ENCODE data around the gene CERT1.
A peak's percentile ranks its signal among the peaks of the same experiment; 100 is the strongest.
"Not testable (repeated sequence)": the region's sequence is repeated elsewhere in the genome, so short reads cannot be mapped to it uniquely, and the experiment has no call there.

CERT1 gene

GRCh38 chr5:75511435-75512382 lies at the start of gene CERT1, which contains the start of gene POLK:
CERT1 (minus strand) TSS chr5:75511629; CDS start chr5:75511207, 422 bp downstream.
POLK (plus strand) TSS chr5:75511891.
- peak; percentile 100 for DNase-seq (ENCODE audit: low read depth, low spot score)

DNA sequence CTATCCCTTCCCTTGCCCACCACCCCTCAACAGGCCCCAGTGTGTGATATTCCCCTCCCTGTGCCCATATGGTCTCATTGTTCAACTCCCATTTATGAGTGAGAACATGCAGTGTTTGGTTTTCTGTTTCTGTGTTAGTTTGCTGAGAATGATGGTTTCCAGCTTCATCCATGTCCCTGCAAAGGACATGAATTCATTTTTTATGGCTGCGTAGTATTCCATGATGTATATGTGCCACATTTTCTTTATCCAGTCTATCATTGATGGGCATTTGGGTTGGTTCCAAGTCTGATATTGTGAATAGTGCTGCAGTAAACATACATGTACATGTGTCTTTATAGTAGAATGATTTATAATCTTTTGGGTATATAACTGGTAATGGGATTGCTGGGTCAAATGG lies 49.2 kb upstream of the CERT1 start:
- not testable (repeated sequence) for DNase-seq (ENCODE audit: low read depth, low spot score)

DNA sequence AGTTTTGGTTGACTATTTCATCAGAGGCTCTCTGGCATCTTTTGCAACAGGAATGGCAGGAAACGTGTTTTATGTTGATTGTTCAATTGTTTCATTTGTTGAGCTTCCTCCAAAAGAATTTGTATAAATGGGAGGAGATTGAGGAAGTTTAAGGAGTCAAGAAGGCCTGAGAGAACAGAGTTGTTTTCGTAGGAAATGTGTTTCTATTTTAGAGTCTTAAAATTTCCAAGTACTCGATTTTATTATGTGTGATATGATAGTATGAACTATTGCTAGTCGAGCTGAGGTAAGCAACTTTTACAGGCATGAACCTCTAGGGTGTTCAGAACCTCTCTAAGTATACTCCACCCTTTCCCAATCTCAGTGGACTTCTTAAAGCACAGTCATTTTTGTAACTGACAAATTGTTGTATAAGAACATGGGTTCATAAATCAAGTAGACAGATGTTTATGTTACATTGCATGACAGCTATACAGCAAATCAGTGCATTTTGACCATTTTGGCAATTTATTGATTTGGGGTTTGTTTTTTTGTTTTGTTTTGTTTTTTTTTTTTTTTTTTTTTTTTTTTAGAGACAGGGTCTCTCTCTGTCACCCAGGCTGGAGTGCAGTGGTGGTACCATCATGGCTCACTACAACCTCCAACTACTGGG lies 47.7 kb upstream of the CERT1 start:
- DNase-seq (ENCODE audit: low read depth, low spot score), result no peak

DNA sequence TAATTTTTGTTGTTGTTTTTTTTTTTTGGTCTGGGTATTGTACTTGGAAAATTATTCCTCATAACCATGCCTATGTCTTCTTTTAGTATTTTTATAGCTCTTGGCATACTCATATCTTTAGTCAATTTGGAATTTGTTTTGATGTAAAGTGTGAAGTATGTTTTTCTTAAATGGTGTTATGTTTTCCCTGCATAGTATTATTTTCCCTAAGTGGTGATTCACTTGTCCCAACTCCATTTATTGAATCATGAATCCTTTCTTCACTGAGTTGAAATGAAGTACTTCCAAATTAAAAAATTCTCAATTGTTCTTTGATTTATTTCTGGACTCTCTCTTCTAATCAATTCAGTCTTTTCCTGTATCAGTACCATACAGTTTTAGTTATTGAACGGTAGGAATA lies 46.8 kb upstream of the CERT1 start:
- DNase-seq (ENCODE audit: low read depth, low spot score), result no peak

GRCh38 chr5:75553358-75553757 lies 41.9 kb upstream of the CERT1 start:
- DNase-seq (ENCODE audit: low read depth, low spot score), result no peak

DNA sequence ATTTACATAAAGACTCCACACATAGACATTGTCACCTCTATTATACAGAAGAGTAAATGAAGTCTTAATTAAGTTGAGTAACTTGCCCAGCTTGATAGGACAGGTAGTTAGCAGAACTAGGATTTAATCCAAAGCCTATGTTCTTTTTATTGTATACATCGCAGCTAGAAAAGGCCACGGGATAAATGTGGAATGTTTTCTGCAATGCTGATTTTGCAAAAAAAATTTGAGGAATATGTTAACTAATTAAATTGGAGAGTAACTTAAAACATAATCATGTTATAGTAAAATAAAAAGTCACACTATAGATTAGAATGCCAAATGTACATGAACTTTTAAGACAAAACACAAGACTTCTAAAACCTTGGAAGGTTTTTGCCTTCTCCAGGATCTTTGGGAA lies 41.3 kb upstream of the CERT1 start:
- DNase-seq (ENCODE audit: low read depth, low spot score), result no peak

DNA sequence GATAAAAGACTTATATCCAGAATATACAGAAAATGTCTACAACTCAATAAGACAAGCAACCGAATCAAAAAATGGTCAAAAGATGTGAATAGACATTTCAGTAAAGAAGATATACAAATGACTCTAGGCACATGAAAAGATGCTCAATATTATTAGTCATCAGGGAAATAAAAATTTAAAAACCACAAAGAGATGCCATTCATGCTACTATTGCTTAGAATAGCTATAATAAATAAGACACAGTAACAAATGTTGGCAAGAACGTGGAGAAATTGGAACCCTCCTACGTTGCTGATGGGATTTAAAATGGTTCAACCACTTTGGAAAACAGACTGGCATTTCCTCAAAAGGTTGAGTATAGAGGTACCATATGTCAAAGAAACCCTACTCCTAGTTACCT lies 40.0 kb upstream of the CERT1 start:
- peak; percentile 11 for DNase-seq (ENCODE audit: low read depth, low spot score)

DNA sequence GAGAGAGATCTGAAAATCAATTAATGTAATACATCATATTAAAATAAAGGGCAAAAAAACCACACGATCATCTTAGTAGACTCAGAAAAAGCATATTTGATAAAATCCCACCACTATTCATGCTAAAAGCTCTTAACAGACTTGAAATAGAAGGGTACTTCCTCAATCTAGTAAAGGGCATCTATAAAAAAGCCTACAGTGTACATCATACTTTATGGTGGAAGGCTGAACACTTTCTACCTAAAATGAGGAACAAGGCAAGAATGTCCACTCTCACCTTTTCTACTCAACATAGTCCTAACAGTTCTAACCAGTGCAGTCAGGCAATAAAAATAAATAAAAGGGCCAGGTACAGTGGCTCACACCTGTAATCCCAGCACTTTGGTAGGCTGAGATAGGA lies 39.2 kb upstream of the CERT1 start:
- DNase-seq (ENCODE audit: low read depth, low spot score), result no peak

DNA sequence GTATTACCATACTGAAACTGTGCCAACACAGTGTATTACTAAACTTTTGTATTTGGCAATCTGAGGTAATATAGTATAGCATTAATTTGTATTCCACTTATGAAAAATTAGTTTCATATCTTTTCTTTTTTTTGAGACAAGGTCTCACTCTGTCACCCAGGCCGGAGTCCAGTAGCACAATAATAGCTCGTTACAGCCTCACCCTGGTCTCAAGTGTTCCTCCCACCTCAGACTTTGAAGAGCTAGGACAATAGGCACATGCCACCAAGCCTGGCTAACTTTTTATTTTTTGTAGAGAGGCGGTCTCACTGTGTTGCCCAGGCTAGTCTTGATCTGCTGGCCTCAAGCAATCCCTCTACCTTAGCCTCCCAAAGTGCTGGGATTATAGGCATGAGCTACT lies 36.4 kb upstream of the CERT1 start:
- no peak for DNase-seq (ENCODE audit: low read depth, low spot score)

DNA sequence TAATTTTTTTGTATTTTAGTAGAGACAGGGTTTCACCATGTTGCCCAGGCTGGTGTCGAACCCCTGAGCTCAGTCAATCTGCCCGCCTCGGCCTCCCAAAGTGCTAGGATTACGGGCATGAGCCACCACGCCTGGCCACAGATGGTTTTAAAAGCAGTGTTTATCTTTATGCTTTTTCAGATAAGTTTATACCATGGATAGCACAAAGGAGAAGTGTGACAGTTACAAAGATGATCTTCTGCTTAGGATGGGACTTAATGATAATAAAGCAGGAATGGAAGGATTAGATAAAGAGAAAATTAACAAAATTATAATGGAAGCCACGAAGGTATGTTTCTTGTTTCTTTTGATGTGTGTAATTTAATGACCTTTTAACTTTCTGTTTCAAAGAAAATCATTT lies 35.4 kb upstream of the CERT1 start:
- no peak for DNase-seq (ENCODE audit: low read depth, low spot score)

- DNase-seq (ENCODE audit: low read depth, low spot score), result no peak
Observed at GRCh38 chr5:75545131-75545530, 33.7 kb upstream of the CERT1 start.

DNA sequence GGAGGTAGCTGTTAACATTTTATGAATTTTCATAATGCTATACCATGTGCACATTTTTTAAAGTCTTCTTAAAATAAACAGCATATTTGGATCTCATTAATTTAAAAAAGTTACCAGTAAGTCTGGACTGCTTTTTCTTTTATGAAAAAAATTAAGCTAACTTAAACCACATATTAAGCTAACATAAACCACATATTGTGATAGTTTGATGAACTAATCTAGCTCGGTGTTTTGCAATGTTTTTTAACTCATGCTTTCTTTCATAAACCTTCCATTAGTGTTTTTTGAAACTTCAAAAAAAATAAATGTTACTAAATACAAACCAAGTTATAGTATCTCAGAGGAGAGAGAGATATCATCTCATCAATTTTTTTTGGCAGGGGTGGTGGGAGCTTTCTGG lies 26.8 kb upstream of the CERT1 start:
- DNase-seq (ENCODE audit: low read depth, low spot score), result no peak

DNA sequence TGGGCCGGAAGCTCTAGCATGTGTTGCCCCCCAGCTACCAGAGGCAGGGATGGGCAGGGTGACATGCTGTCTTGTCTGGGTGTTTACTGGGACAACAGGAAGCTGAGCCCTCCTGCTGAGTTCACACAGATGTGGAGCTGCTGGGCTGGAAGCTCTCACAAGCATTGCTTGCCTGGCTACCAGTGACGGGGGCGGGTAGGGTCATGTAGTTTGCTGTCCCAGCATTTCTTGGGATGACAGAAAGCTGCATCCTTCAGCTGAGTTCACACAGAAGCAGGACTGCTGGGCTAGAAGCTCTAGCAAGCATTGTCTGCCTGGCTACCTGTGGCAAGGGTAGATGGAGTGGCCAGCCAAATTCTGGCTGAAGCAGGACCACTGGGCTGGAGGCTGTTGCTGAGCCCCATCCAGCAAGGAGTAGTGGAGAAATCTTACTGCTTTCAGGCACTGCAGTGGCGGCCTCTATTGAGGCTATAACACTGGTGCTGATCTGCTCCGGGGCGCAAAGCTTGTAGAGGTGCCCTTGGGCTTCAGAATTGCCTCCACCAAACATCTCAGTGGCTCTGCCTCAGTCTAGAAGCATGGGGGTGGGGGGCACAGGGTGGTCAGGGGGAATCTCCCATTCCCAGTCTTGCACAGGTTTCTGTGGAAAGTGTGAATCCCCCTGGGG lies 25.4 kb upstream of the CERT1 start:
- DNase-seq (ENCODE audit: low read depth, low spot score), result no peak

DNA sequence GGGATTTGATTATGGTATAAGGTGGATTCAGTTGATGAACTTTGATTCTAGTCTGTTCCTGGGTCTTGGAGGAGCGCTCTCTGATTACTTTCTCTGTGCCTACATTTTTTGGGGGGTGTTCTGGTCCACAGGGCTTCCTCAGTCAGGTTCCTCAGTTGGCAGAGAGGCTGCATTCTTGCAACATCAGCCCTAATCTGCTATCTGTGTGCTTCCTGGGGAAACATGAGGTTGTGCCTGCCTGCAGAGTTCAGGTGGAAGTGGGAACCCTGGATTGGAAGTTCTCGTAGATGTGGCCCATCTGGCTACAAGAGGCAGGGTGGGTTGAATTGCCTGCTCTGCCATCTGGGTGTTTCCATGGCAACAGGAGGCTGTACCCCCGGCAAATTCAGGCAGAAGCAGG lies 24.7 kb upstream of the CERT1 start:
- DNase-seq (ENCODE audit: low read depth, low spot score), result no peak

DNA sequence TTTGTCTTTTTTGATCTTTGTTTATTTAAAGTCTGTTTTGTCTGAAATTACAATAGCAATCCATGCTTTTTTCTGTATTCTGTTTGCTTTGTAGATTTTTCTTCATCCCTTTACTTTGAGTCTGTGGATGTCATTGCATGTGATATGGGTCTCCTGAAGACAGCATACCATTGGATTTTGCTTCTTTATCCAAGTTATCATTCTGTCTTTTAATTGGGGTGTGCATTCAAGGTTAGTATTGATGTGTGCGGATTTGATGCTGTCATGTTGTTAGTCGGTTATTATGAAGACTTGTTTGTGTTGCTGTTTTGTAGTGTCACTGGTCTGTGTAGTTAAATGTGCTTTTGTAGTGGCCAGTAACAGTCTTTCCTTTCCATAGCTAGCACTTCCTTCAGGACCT lies 23.3 kb upstream of the CERT1 start:
- DNase-seq (ENCODE audit: low read depth, low spot score), result no peak

DNA sequence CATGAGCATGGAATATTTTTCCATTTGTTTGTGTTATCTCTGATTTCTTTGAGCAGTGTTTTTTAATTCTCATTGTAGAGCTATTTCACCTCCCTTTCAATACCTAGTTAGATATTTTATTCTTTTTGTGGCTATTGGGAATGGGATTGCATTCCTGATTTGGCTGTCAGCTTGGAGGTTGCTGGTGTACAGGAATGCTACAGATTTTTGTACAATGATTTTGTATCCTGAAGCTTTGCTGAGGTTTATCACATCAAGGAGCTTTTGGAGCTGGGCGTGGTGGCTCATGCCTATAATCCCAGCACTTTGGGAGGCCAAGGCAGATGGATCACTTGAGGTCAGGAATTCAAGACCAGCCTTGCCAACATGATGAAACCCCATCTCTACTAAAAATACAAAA lies 22.3 kb upstream of the CERT1 start:
- DNase-seq (ENCODE audit: low read depth, low spot score), result peak; percentile 74

- no peak for DNase-seq (ENCODE audit: low read depth, low spot score)
Observed at GRCh38 chr5:75532190-75532589, 20.8 kb upstream of the CERT1 start.

DNA sequence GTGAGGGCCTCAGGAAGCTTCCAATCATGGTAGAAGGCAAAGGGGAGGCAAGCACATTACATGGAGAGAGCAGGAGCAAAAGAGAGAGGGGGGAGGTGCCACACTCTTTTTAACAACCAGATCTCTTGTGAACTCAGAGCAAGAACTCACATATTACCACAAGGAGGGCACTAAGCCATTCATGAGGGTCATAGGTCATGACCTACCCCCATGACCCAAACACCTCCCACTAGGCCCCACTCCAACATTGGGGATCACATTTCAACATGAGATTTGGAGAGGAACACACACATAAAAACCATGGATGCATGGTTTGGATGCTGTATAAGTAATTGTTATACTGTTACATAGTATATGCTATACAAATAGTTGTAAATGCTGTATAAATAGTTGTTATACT lies 17.8 kb upstream of the CERT1 start:
- no peak for DNase-seq (ENCODE audit: low read depth, low spot score)

GRCh38 chr5:75526070-75526469 lies 14.6 kb upstream of the CERT1 start:
- DNase-seq (ENCODE audit: low read depth, low spot score), result no peak

DNA sequence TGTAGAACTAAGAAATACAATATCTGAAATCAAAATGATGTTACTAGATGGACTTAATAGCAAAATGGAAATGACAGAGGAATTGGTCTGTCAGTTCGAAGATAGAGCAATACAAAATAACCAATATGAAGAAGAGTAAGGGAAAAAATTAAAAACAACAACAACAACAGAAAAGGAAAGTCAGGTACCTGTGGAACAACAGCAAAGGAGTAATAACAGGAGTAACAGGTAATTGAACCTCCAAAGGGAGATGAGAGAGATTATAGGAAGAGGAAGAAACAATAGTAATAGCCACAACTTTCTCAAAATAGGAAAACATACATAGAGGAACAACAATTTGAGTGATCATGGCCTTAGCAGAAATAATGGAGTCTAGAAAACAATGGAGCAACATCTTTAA lies 13.9 kb upstream of the CERT1 start:
- DNase-seq (ENCODE audit: low read depth, low spot score), result no peak

DNA sequence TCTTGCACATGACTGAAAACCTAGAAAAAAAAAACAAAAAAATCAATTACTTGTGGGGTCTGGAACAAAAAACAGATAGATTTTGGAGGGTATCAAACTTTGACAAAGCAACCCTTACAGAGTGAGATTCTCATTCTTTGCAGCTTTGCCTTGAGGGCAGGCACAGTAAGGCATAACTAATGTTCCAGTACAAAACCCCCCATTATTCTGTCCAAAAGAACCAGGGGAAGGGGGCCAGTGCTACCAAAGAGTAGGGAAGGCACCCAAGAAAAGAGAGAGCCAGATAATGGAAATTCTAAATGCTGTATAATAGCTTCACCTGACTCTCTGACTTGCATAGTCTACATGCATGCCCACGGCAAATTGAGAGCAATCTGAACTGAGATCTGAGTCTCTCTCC lies 13.2 kb upstream of the CERT1 start:
- DNase-seq (ENCODE audit: low read depth, low spot score), result no peak

DNA sequence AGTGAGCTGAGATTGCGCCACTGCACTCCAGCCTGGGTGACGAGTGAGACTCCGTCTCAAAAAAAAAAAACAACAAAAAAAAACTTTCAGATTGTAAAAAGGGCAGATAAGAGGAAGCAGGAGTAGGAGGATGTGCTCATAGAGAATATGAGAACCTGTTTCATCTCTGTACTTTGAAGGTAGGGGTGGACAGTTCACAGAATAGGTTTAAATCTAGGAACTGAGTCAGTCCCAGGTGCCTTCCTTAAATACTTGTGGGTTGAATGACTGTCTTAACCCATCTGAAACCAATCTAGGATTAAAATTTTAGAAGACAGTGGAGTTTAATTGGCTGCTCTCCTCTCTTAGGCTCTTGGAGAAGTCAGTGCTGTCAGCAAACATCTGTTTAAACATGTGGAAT lies 12.6 kb upstream of the CERT1 start:
- no peak for DNase-seq (ENCODE audit: low read depth, low spot score)

GRCh38 chr5:75523275-75523674 lies 11.8 kb upstream of the CERT1 start:
- DNase-seq (ENCODE audit: low read depth, low spot score), result no peak

All from astrocyte of the hippocampus (primary cell).